Stimulated activated CD4-positive, alpha-beta T cell treated with anti-CD3 and anti-CD28 coated beads, Interleukin-15, amount 100 ng/mL, for 48 hours (primary cell): ENCODE results near the gene RPL27A.

Source experiments
- DNase-seq, 2 donors: peaks; one replicate each; pipeline ENCODE4 v3.0.0-alpha.2; 2020; ENCODE audit warnings: low read depth in 2 of 2

The RPL27A gene

GRCh38 chr11:8699903-8700302 is 17.3 kb downstream of the RPL27A start:
- no peak for DNase-seq

- no peak for DNase-seq
These were observed 19.5 kb downstream of the RPL27A start for GRCh38 chr11:8701891-8702597.

- no peak for DNase-seq
These were observed 20.0 kb downstream of the RPL27A start for GRCh38 chr11:8702598-8702915.

- DNase-seq: no peak
These were observed 21.5 kb downstream of the RPL27A start for GRCh38 chr11:8704136-8704535.

GRCh38 chr11:8705146-8705545 is 22.6 kb downstream of the RPL27A start:
- DNase-seq: no peak

GRCh38 chr11:8706673-8707432 is 24.3 kb downstream of the RPL27A start:
- DNase-seq: no peak

- no peak for DNase-seq
These were observed 25.1 kb downstream of the RPL27A start for GRCh38 chr11:8707541-8708191.

- DNase-seq: no peak
These were observed 26.5 kb downstream of the RPL27A start for GRCh38 chr11:8709002-8709672.

GRCh38 chr11:8709777-8710176 is 27.2 kb downstream of the RPL27A start:
- no peak for DNase-seq

- no peak for DNase-seq
These were observed 29.4 kb downstream of the RPL27A start for GRCh38 chr11:8711895-8712442.

GRCh38 chr11:8712506-8712905 is 29.9 kb downstream of the RPL27A start:
- DNase-seq: no peak

- DNase-seq: no peak
These were observed 31.3 kb downstream of the RPL27A start for GRCh38 chr11:8713760-8714454.

GRCh38 chr11:8714622-8715225 is 32.1 kb downstream of the RPL27A start:
- no peak for DNase-seq

- DNase-seq: no peak
These were observed 32.9 kb downstream of the RPL27A start for GRCh38 chr11:8715501-8715900.

- DNase-seq: no peak
These were observed 34.9 kb downstream of the RPL27A start for GRCh38 chr11:8717544-8717875.

GRCh38 chr11:8717876-8718753 is 35.5 kb downstream of the RPL27A start:
- DNase-seq: no peak

GRCh38 chr11:8719211-8719649 is 36.6 kb downstream of the RPL27A start:
- no peak for DNase-seq

- no peak for DNase-seq
These were observed 37.1 kb downstream of the RPL27A start for GRCh38 chr11:8719721-8720120.

- no peak for DNase-seq
These were observed 37.8 kb downstream of the RPL27A start for GRCh38 chr11:8720352-8720751.
